Chondrocyte (in vitro differentiated cells): Measurements from ENCODE around the gene CPED1. TPM values are rescaled to one million over a fixed set of nuclear protein-coding genes. Genes with fewer than 3 reads are reported as not detected.
"Not testable (repeated sequence)": the region's sequence is repeated elsewhere in the genome, so short reads cannot be mapped to it uniquely, and the experiment has no call there.

ENCODE experiments used
- DNase-seq: peaks from one replicate; pipeline ENCODE4 v3.0.0; 2021; ENCODE audit warnings: mixed read lengths, low spot score
- H3K27ac Mint-ChIP-seq: one replicate; pipeline ENCODE4 v1.8.0; 2021; ENCODE audit warnings: mild to moderate bottlenecking, moderate library complexity, mixed read lengths; ENCODE audit not compliant: unreplicated experiment
- H3K27me3 Mint-ChIP-seq: 2 replicates; pipeline ENCODE4 v1.8.0; 2021; ENCODE audit warnings: low read depth, mixed read lengths
- H3K36me3 Mint-ChIP-seq: 2 replicates; pipeline ENCODE4 v1.8.0; 2021; ENCODE audit warnings: low read depth, mixed read lengths
- H3K4me1 Mint-ChIP-seq: 2 replicates; pipeline ENCODE4 v1.8.0; 2021; ENCODE audit warnings: low read depth, mild to moderate bottlenecking, mixed read lengths
- H3K4me3 Mint-ChIP-seq: one replicate; pipeline ENCODE4 v1.8.0; 2021; ENCODE audit warnings: mild to moderate bottlenecking, moderate library complexity, mixed read lengths; ENCODE audit not compliant: unreplicated experiment
- H3K9me3 Mint-ChIP-seq: 2 replicates; pipeline ENCODE4 v1.8.0; 2021; ENCODE audit warnings: low read depth, mixed read lengths
- total RNA-seq: library from RNA; stranded (reverse); gene quantifications from 3 replicates; pipeline ENCODE4 v1.2.1, GENCODE V29; 2021
- TF ChIP-seq, protein P1 (sequence below): fragments of 200-600 bp; sonication (generic); IDR thresholded peaks from 2 replicates; pipeline ENCODE4 v1.5.0; 2021; ENCODE audit warnings: antibody characterized with exemption, mild to moderate bottlenecking, moderate library complexity

CPED1 gene
- total RNA-seq, 1 donor from 2014 or later: 2.8 TPM

DNA sequence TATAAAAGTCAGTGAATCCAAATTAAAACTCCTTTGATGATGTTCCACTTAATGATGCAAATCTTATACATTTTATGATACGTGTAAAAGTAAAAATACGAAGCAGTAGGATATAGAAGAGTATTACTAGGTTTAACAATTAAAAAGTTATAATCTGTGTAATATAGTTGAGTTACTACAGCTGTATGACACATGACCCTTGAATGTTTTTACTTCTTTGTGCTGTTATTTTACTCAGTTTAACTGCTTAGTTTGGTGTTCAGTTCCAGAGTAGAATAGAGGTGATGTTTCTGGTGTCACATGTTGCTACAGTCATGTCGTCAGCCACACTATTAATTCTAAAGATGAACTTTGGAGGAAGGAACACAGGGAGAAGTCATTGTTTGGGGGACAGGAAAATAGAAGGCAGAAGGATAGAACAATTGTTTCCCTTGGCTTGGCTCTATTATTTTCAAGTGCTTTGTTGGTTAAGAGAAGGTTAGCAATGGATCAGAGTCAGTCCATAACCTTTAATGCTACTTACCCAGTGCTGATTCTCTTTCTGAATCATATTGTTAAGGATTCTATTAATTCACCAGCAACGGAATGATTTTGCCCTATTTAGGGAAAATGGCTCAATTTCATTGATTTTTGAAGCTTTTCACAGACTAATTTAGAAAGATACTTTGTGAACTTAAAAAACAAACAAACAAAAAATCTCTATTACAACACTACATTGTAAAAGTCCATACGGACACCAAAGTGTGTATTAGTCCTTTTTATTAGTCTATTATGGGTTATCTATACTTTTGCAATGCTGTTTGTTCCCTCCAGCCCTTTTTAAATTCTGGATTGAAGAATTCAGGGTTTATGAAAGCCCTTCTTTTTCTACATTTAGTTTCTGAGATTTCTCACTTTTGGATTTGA lies 73.4 kb downstream of the CPED1 start:
- no peaks in the 10 kb centered on the region for H3K27me3 Mint-ChIP-seq
- no peaks in the 10 kb centered on the region for H3K36me3 Mint-ChIP-seq

DNA sequence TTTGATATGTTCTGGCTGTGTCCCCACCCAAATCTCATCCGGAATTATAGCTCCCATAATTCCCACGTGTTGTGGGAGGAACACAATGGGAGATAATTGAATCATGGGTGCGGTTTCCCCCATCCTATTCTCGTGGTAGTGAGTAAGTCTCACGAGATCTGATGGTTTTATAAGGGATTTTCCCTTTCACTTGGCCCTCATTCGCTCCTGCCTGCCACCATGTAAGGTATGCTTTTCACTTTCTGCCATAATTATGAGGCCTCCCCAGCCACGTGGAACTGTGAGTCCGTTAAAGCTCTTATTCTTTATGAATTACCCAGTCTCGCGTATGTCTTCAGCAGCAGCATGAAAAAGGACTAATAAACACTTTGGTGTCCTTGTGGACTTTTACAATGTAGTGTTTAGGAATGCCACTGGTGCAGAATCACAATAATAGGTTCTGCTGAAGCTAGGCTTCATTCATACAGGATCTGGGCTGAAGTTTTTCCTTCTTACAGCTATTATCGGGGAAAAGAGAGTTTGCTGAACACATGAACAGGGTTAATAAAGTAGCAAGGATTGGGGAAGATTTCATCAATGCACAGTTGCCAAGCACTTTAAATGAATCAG lies 74.3 kb downstream of the CPED1 start:
- H3K27ac Mint-ChIP-seq: no peak overlapping the region
- no peaks in the 10 kb centered on the region for H3K36me3 Mint-ChIP-seq
- TF ChIP-seq, protein P1, sequence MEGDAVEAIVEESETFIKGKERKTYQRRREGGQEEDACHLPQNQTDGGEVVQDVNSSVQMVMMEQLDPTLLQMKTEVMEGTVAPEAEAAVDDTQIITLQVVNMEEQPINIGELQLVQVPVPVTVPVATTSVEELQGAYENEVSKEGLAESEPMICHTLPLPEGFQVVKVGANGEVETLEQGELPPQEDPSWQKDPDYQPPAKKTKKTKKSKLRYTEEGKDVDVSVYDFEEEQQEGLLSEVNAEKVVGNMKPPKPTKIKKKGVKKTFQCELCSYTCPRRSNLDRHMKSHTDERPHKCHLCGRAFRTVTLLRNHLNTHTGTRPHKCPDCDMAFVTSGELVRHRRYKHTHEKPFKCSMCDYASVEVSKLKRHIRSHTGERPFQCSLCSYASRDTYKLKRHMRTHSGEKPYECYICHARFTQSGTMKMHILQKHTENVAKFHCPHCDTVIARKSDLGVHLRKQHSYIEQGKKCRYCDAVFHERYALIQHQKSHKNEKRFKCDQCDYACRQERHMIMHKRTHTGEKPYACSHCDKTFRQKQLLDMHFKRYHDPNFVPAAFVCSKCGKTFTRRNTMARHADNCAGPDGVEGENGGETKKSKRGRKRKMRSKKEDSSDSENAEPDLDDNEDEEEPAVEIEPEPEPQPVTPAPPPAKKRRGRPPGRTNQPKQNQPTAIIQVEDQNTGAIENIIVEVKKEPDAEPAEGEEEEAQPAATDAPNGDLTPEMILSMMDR: no peak
- peaks cover 16% of the 10 kb centered on the region for H3K4me1 Mint-ChIP-seq
- DNase-seq: no peak
- H3K27me3 Mint-ChIP-seq: no peaks in the 10 kb centered on the region
- H3K9me3 Mint-ChIP-seq: no peaks in the 10 kb centered on the region
- H3K4me3 Mint-ChIP-seq: no peak overlapping the region

More for the DNA sequence above, 73.4 kb downstream of the CPED1 start:
- TF ChIP-seq, protein P1: no peak
- Mint-ChIP-seq H3K9me3 (no peaks in the 10 kb centered on the region), H3K27ac (no peak overlapping the region), H3K4me3 (no peak overlapping the region), H3K4me1 (peaks cover 16% of the 10 kb centered on the region)
- no peak for DNase-seq

DNA sequence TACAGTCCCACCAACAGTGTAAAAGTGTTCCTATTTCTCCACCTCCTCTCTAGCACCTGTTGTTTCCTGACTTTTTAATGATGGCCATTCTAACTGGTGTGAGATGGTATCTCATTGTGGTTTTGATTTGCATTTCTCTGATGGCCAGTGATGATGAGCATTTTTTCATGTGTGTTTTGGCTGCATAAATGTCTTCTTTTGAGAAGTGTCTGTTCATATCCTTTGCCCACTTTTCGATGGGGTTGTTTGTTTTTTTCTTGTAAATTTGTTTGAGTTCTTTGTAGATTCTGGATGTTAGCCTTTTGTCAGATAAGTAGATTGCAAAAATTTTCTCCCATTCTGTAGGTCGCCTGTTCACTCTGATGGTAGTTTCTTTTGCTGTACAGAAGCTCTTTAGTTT lies 79.2 kb downstream of the CPED1 start:
- DNase-seq, H3K27ac Mint-ChIP-seq, H3K27me3 Mint-ChIP-seq, H3K36me3 Mint-ChIP-seq, H3K9me3 Mint-ChIP-seq, H3K4me3 Mint-ChIP-seq: not testable (repeated sequence)
- H3K4me1 Mint-ChIP-seq: peaks cover 40% of the 10 kb centered on the region

DNA sequence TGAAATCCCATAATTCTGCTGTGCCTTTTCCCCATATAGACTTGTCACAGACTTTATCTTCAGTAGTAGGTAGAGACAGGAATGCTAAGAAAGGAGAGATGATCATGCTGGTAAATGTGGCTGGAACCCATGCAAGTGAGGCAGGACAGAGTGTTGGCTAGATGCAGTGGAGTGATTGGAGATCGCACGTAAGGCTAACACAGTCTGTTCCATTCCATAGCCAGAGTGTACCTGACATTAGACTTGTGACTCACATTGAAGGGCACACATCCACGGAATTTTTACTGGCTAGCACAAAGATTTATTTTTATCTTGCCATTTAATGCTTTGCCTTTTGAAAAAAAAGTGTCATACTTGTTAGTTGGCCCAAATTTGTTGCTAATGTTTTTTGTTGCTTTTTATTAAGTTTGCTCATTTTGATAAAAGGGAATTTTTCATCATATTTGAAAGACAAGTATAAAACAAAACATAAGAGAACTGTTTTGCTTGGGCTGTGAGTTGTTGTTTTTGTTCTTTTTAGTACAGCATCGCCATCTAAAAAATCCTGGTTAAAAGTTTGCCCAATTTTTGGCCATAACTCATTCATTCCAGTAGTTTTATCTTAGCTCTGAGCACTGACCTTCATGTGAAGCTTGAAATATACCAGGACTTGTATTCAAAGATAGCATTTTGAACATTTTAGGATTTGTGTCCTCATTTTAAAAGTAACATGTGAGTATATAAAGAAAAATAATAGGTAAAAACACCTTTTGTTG lies 81.0 kb downstream of the CPED1 start:
- Mint-ChIP-seq H3K27ac (peak overlapping the region; percentile 85), H3K4me1 (peaks cover 29% of the 10 kb centered on the region), H3K36me3 (no peaks in the 10 kb centered on the region), H3K27me3 (no peaks in the 10 kb centered on the region), H3K4me3 (no peak overlapping the region), H3K9me3 (no peaks in the 10 kb centered on the region)
- DNase-seq: no peak
- TF ChIP-seq, protein P1: no peak

DNA sequence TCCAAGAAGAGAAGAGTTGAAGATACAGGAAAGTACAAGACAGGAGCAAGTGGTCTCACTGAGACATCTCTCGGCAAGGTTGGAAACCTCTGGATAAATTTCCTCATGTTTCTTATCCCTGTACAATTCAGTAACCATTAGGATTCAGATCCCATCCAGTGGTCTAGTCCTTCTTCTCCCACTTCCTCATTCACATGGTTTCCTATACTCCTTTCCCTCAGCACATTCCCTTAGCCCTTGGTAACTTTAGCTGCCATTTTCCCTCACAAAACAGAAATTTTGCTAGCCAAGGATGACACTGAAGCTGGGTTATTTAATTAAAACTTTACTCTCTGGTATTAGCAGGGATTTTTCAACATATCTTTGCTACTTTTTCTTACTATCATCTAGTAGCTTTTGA lies 82.6 kb downstream of the CPED1 start:
- TF ChIP-seq, protein P1: no peak
- Mint-ChIP-seq H3K27me3 (no peaks in the 10 kb centered on the region), H3K36me3 (no peaks in the 10 kb centered on the region), H3K4me1 (peaks cover 30% of the 10 kb centered on the region), H3K27ac (no peak overlapping the region), H3K4me3 (no peak overlapping the region), H3K9me3 (no peaks in the 10 kb centered on the region)
- no peak for DNase-seq
